Activated T-cell treated with anti-CD3 and anti-CD28 coated beads for 24 hours (primary cell): ENCODE results near the gene ADAM10.
"Not testable (repeated sequence)": the region's sequence is repeated elsewhere in the genome, so short reads cannot be mapped to it uniquely, and the experiment has no call there.

ENCODE experiments used
- DNase-seq: peaks from one replicate; pipeline ENCODE4 v3.0.0-alpha.2; 2020; ENCODE audit warnings: low read depth

ADAM10 gene, protein sequence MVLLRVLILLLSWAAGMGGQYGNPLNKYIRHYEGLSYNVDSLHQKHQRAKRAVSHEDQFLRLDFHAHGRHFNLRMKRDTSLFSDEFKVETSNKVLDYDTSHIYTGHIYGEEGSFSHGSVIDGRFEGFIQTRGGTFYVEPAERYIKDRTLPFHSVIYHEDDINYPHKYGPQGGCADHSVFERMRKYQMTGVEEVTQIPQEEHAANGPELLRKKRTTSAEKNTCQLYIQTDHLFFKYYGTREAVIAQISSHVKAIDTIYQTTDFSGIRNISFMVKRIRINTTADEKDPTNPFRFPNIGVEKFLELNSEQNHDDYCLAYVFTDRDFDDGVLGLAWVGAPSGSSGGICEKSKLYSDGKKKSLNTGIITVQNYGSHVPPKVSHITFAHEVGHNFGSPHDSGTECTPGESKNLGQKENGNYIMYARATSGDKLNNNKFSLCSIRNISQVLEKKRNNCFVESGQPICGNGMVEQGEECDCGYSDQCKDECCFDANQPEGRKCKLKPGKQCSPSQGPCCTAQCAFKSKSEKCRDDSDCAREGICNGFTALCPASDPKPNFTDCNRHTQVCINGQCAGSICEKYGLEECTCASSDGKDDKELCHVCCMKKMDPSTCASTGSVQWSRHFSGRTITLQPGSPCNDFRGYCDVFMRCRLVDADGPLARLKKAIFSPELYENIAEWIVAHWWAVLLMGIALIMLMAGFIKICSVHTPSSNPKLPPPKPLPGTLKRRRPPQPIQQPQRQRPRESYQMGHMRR

GRCh38 chr15:58749532-58750337 lies at the start of gene ADAM10:
ADAM10 (minus strand) TSS chr15:58749707; CDS start chr15:58749534, 173 bp downstream.
- peak; percentile 99 for DNase-seq

DNA sequence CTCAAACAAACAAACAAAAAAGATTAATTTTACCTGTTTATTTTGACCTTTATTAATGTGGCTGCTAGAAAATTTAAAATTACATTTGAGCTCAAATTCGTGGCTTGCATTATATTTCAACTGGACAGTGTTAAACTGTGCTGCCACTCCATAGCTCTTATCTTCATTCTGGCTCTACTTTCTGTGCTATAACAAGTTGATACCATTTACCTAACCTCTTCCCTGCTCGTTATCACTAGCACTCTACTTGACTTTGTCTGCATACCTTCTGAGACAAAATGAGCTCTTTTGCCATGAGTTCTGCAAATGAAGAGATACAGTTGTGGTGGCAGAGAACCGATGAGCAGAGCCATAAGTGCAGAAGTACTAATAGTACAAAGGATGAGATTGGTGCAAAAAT lies 48.0 kb upstream of the ADAM10 start:
- no peak for DNase-seq

DNA sequence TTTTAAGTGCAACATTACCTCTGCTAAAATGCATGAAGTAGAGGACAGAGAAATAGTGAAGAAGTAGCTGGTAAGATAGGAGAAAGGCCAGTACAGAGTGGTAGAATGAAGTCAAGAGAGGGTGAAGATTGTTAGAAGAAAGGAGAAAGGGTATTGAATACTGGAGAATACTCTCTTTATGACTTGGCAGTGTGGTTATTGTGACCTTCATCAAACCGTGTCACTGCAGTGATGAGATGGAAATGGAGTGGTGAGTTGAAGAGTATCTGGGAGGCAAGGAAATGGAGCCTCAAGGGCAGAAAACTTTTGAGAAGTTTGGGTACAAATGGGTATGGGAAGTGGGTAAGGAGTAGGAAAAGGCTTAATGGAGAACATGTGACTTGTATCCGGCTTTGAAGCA lies 46.3 kb upstream of the ADAM10 start:
- DNase-seq: no peak

DNA sequence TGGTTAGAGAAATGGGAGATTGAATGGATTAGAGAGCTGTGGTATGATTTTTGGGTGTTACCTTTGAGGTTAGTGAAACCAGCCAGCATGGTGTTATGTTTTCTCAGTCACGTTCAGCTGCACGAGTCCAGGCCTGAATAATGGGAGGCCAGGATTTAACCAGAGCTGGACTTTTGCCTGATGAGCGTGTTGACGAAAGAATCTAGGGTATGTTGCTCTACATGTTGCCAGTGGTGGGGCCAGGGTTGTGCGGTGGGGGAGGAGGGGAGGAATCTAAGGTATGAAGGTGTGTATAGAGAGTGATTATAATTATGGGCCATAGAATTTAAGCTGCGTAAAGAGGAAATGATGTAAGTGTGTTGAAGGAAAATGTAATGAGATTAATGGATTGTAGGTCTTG lies 44.4 kb upstream of the ADAM10 start:
- DNase-seq: no peak

DNA sequence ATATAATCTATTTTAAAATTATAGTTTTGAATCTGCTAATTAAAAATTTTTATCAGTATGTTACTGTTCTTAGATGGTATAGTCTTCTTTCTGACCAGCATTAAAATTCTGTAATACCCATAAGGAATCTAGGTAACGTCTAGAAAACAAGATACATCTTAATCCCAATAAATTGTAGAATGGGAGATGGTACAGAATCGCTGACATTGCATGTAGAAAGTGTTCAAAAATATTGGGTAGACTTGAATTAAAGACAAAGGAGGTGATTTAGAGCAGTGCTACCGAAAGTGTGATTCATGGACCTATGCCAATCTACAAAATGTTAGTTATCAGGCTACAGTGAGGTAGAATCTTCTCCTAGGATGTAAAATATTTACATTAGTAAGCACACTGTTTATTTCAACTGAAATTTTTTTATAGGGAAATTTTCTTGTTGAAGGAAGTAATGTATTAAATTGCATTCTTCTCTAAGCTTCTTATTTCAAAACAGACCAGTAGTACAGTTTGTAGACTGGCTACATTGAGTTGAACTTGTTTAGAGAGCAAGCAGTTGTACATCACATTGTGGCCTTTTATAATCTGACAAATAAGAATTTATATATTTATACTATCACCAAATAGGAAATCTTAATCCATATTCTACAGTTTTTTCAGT lies 38.7 kb upstream of the ADAM10 start:
- no peak for DNase-seq

DNA sequence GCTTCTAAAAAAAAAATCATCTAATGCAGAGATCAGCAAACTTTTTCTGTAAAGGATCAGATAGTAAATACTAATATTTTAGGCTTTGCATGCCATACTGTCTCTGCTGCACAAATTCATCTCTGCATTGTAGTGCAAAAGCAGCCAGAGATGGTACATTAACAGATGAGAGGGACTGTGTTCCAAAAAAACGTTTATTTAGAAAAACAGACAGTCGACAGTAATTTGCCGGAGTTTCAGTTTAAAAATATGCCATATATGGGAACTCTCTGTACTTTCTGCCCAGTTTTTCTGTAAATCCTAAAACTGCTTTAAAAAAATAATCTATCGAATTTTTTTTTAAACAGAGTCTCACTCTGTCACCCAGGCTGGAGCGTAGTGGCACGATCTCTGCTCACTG lies 35.8 kb upstream of the ADAM10 start:
- no peak for DNase-seq

- DNase-seq: no peak
Observed at GRCh38 chr15:58779554-58779953, 30.0 kb upstream of the ADAM10 start.

DNA sequence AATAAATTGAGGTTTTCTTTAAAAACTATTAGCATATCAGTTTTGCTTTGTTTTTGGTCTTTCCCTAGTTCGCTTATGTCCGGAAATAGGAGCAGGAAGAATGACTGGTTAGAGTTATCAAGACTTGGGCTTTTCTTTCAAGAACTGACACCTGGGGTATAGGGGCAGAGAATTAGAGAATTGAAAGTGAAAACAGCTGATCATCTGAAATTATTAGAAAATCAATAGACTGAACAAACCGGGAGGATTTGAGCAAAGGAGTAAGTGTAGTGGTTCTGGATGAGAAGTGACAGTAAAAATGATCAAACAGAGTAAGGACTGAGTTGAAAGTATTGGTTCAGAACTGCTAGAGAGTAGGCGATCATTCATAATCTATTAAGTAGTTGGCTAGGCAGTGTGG lies 27.6 kb upstream of the ADAM10 start:
- no peak for DNase-seq

GRCh38 chr15:58775402-58775801 lies 25.9 kb upstream of the ADAM10 start:
- DNase-seq: no peak

- DNase-seq: no peak
Observed at GRCh38 chr15:58773024-58773423, 23.5 kb upstream of the ADAM10 start.

DNA sequence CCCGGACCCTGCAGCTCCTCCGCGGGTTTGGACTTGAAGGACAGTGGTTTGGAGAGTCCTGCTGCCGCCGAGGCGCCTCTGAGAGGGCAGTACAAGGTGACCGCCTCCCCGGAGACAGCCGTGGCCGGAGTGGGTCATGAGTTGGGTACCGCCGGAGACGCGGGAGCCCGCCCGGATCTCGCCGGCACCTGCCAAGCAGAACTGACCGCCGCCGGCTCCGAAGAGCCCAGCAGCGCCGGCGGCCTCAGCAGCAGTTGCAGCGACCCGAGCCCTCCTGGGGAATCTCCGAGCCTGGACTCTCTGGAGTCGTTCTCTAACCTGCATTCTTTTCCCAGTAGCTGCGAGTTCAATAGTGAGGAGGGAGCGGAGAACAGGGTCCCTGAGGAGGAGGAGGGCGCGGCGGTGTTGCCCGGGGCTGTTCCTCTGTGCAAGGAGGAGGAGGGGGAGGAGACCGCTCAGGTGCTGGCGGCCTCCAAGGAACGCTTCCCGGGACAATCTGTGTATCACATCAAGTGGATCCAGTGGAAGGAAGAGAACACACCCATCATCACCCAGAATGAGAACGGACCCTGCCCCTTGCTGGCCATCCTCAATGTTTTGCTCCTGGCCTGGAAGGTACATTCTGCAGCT lies 22.2 kb upstream of the ADAM10 start:
- DNase-seq: no peak

- DNase-seq: peak; percentile 95
Observed at GRCh38 chr15:58770857-58771620, 21.5 kb upstream of the ADAM10 start, which contains the start of gene MINDY2. MINDY2 (plus strand) TSS chr15:58771302; CDS start chr15:58771396, 94 bp downstream.

DNA sequence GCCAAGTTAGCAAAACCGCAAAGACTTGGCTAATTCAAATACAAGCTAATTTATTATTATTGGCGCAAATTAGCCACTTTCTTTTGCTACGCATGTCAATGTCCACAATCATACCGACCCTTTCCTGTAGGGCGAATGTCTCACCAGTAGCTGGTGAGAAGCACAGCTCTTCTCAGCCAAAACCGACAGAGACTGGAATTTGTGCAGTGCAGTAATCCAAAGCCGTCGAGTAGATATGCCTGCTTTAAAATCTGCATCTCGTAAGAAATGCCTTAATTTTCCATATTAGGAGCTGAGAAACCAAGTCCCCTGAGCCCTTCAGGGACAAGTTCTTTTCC lies 21.0 kb upstream of the ADAM10 start:
- DNase-seq: no peak

DNA sequence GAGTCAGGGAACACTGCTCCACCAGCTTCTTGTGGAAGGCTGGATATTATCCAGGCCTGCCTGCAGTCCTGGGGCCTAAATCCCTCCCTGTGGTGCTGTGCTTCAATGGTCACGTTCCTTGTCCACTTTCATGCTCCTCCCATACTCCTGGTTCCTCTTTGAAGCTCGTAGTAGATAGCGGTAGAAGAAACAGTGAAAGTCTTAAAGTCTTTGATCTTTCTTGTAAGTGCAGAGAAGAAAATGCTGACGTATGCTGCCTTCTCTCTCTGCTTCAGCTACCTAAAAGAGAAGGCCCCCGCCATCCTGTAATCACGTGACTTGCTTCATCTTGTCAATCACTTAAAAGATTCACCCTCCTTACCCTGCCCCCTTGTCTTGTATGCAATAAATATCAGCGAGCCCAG lies 19.1 kb upstream of the ADAM10 start:
- not testable (repeated sequence) for DNase-seq

DNA sequence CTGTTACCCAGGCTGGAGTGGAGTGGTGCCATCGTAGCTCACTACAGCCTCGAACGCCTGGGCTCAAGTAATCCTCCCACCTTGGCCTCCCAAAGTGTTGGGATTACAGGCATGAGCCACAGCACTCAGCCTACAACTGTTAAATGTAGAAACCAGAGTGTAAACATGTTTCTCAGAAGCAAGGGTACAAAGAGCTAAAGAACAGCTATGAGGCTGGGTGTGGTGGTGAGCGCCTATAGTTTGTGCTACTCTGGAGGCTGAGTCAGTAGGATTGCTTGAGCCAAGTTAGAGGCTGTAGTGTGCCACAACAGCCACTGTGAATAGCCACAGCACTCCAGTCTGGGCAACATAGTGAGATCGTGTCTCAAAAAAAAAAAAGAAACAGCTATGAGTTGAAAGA lies 16.8 kb upstream of the ADAM10 start:
- no peak for DNase-seq

- DNase-seq: no peak
Observed at GRCh38 chr15:58764468-58764867, 15.0 kb upstream of the ADAM10 start.

GRCh38 chr15:58762731-58763130 lies 13.2 kb upstream of the ADAM10 start:
- DNase-seq: no peak

GRCh38 chr15:58762285-58762684 lies 12.8 kb upstream of the ADAM10 start:
- DNase-seq: no peak

GRCh38 chr15:58761010-58761388 lies 11.5 kb upstream of the ADAM10 start:
- DNase-seq: no peak

DNA sequence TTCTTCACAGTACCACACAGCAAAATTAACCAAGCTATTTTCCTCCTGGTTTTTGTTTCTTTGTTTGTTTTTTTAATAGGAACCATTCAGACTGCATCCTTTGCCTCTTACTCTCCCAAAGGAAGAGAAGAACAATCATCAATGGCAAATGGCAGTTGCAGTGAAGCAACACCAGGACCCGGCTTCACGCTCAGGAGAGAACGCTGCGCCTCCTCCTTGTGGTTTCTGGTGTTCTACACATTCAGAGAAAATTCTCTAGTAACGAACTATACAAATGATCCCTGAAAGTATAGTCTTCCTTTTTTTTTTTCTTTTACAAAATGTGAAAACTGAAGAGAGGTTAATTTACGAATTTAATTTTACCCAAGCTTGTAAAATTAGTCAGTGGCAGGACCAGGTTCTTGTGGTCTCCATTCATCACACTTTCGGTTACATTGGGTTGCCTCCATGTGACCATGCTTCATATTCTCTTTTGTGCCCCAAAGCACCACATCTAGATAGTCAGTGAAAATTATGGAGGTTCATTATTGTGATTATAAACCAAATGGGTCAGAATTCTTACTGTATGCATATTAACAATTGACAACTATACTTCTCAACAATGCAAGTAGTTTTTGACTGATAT lies 11.0 kb upstream of the ADAM10 start:
- DNase-seq: no peak
